CD4-positive, alpha-beta T cell treated with Interleukin-17A for 1 hour (primary cell): Measurements from ENCODE around the gene HOXB7.

Experiments
- DNase-seq: peaks from one replicate; pipeline ENCODE4 v3.0.0-alpha.2; 2020

HOXB7 gene

DNA sequence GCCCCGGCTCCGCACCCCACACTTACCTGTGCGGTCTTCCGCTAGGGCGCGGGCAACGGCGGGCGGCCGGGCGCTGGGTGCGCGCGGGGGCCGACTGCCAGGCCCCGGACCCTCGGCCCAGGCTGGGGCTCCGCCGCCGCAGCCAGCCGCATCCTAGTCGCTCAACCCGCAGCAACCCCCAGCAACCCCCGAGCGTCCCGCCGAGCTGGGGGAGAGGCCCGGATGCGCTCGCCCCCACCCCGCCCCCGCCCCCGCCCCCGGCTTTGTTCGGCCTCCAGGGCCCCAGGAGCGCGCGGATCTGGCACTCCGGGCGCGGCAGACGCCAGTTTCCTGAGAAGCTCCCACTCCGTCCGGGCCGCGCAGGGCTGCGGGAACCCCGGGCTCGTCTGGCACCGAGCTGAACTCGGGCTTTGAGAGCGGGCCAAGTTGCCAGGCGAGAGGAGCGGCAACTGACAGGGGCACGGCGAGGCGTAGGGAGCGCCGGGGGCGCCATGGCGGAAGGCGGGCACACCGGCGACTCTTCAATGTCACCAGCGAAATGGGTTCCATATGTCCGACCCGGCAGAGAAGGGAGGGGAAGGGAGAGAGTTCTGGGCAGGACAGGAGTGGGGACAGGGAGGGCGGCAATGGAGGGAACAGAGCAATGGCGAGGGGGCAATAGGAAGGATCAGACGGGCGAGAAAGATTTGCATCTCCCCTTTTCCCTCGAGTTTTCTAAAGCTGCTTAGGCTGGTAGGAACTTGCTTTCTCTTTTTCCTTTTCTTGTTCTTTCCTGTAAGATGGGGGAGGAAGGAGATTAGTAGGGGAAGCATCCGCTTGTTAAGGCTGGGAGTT lies 46.4 kb downstream of the HOXB7 start:
- no peak for DNase-seq

DNA sequence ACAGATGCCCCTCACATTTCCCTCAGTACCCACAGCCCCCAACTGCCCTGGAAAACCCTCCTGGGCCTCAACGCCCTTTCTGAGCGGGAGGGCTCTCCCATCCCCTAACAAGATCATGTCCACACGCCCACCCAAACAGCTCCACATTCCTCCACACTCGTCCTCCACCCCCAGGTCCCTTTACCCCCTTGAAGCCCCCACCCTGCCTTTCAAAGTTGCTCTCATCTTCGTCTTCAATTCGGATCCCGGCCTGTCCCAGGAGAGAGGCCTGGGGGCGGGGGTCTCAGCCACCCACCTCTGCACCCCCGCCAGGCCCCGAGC lies 47.0 kb downstream of the HOXB7 start:
- DNase-seq = no peak

DNA sequence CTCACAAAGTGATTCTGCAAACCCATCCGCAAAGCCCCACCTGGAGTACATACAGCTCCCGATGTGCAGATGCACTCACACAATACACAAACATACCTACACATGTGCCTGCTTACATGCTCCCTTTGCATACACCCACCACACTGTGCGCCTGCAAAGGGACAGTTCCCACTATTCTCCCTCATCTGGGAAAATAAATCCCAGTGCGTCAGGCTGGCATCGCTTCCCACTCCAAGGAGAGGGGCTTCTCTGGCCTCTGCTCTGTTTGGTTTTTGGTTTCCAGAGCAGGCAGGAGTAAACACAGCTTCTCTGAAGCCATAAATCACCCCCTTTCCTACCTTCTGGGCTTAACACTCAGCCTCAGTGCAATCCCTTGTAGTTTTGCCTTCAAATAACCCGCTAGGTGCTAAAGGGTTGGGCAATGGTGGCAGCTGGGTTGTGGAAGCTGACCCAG lies 47.4 kb downstream of the HOXB7 start:
- no peak for DNase-seq

DNA sequence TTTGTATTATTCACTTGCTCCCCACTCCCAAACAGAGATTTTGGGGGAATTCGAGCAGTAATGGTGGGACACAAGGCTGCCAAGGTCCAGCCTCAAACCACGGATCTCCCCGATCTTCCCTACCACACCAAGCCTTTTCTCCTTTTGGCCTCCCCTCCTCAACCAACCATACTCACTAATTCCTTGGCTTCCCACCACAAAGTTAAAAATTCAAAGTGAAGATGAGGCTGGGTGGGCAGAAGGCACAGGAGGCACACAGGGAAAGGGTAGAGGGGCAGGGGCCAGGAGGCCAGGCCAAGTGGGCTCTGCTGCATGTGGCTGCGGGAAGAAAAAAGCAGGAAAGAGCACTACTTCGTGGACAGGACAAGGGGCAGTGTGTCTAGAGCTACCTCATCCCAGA lies 47.9 kb downstream of the HOXB7 start:
- DNase-seq = no peak

DNA sequence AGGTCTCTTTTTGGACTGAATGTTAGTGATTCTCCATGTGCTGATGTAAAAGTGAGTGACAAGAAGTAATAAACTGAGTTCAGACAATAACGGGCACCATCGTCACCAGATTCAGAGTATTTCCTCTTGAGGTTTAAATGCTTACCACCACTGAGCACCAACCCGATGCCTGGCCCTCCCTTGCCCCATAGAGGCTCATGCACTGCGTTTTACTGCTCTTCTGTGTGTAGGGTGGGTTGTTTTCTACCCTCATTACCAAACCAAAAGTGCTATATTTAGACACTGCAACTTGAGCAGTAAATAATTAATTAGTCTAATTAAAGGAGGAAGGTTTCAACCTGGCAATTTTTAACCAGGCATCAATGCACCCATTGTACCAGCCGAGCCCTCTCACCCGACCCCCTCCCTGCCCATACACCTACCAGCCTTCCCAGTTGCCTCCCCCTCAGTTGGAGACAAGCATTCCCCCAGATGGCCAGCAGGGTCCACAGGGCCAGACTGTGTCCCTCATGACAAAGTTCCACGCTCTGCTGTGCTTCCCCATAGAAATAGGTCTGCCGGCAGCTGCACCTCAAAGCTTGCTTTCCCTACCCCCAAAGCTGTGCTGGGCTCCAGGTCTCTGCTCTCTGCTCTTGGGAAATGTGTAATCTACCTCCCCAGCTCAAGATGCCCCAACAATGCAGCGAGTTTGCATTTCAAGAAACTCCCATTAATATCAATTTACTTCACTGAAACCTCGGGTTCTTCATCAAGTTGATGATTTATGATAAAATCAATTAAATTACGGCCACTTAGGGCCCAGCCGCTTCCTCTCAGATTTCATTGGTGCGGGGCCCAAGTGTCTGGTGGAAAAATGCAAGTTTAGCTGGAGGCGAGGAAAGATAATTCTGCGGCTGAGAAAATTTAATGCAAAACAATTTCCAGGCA lies 48.7 kb downstream of the HOXB7 start:
- DNase-seq = no peak

DNA sequence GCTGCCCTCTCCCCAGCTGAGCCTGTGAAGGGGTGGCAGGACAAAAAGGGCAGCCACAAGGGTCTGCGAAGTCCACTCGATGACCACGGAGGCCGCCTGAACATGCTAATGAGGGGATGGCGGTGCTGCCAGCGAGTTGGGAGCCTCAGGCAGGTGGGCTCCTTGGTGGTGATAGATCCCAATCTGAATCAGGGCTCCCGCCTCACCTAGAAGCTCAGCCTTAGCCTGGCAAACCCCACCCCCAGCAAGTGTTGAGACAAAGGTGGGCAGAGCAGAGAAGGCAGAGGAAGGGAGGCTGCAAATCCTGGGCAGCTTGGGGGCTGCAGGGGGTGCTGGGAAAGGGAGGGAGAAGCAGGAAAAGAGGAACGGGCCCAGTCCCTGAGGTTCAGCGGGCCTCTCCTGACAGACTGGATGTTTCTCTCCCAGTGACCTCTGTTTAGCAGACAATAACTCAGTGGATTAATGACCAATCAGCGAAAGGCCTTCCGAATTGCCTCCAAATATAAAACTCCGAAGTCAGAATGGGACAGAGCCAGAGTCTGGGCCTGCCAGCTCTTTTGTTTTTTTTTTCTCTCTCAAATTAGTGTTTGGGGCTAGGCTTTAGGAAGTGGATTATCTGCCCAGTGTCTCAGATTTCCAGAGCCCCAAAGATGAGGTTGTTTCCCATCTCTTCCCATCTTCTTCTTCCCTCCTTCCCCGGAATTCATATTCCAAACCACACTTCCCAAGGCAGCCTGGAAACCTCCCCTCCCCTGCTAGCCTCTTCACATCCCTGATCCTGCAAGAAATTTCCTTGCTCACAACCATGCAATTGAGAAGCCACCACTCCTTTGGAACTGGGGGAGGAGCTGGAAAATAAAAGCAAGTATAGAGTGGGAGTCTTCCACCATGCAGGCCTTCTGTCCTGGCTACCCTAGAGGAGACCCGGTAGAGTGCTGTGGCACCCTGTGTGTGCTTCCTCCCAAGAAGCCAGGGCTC lies 50.7 kb downstream of the HOXB7 start:
- no peak for DNase-seq

DNA sequence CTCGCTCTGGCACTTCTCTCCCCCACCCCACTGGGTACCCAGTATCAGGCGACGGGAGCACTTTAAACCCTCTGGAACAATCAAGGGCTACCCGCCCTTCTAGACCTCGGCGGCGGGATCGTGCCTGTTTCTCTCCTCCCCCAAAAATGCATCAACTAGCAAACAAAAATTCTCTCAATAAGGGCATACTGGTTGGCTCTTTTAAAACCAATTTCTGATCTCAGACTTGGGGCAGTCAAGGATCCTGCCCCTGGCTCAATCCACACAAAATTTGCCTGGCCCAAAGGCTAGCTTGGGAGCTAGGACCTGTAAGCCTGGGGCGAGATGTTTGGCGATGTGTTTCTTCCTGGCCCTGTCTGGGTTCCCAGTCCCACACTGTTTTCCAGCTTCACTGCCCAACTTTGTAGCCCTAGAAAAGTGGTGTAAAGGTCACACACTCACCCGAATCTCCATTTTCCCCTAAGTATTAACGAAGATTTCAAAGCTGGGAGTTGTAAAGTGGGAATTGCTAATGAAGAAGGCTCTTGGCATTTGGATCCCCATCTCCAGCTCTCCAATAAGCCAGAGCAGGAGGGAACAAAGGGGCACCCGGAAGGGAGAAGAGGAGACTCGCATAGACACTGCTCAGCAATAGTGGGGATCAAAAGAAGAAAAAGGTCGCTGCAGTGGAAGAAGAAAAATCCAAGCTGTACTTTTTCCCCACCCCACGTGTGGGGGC lies 51.5 kb downstream of the HOXB7 start:
- DNase-seq = no peak

DNA sequence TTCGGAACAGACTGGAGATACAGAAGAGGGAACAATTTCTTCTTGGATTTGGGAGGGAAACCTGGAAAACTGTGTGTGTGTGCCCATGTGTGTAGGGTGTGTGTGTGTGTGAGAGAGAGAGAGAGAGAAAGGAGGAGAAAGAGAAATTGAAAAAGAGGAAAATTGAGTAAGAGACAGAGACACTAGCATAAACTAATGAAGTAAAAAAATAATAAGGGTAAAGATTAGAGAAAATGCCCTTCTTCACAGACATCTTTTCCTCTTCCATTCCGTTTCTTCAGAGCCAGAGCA lies 52.0 kb downstream of the HOXB7 start:
- no peak for DNase-seq

DNA sequence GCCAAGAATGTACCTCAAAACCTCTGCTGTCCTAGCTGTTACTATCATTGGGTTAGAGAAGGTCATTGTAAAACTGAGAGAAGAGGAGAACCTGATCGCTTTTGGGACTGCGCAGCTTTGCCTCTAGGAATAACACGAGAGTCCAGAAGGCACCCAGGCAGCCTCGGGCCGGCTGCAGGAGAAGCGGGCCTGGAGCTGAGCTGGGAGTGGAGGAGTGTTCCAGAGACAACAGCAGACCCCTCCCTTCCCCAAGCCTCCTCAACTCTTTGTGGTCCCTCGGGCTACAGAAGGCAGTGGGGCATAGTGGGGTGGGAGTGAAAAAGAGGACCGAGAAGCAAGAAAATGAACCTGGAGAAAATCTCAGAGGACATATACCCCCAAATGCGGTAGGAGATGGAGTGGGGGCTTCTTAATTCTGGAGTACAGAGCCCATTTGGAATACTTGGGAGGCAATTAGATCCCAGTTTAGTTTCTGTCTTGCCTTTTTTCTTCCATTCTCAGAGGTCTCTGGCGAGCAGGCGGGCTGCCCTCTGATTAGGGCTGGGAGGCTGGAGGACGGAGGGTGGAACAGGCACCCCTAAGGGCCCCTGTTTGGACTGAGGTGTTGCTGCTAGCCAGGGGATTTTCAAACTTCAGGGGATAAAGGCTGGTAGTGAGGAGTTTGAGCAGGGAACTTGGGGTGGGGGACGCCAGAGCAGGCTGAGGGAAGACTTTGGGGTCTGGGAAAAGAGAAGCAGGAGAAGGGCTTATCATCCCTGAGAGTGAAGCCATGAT lies 52.6 kb downstream of the HOXB7 start:
- no peak for DNase-seq
